IMR-90 (cell line): Measurements from ENCODE around the gene IKZF3. TPM values are rescaled to one million over a fixed set of nuclear protein-coding genes. Genes with fewer than 3 reads are reported as not detected.

Experiments
- ATAC-seq: fragments of 200-7000 bp; cut with Tn5 transposase; 2 replicates; pipeline ENCODE4 v1.9.1; 2020; ENCODE audit warnings: low read depth, mild to moderate bottlenecking, moderate library complexity
- BruUV-seq: library from RNA; stranded (reverse); fragments of 400-500 nt; replicated peaks from 2 replicates; lab custom pipeline; 2021; lab: Mats Ljungman, UMichigan
- CTCF ChIA-PET: fragments of 300-600 bp; formaldehyde crosslinking; extraction: SDS; loops from one replicate; lab custom pipeline; 2021; ENCODE audit warnings: antibody characterized with exemption; lab: Yijun Ruan, JAX
- POLR2A ChIA-PET: fragments of 300-600 bp; sonication (Branson Sonifier 250); formaldehyde crosslinking; loops from one replicate; lab custom pipeline; 2022; ENCODE audit warnings: antibody characterized with exemption; ENCODE audit not compliant: unreplicated experiment; lab: Charles Lee
- DNase-seq: peaks from one replicate; pipeline ENCODE4 v3.0.0; 2013
- H2AFZ ChIP-seq: replicated peaks from 2 replicates; pipeline ENCODE3; 2013; ENCODE audit warnings: low read length, mild to moderate bottlenecking; ENCODE audit not compliant: poor library complexity
- H2AK5ac ChIP-seq: 2 replicates; pipeline ENCODE4 v1.6.1; 2013; ENCODE audit warnings: low read depth, low read length, inconsistent platforms
- H2AK9ac ChIP-seq: replicated peaks from 2 replicates; pipeline ENCODE3; 2013; ENCODE audit warnings: mild to moderate bottlenecking, low read depth, low read length, moderate library complexity; ENCODE audit not compliant: poor library complexity
- H2BK120ac ChIP-seq: 2 replicates; pipeline ENCODE4 v1.6.1; 2013; ENCODE audit warnings: low read depth, low read length, inconsistent platforms
- H2BK15ac ChIP-seq: 3 replicates; pipeline ENCODE4 v1.6.1; 2013; ENCODE audit warnings: low read depth, low read length, inconsistent platforms
- H2BK20ac ChIP-seq: 2 replicates; pipeline ENCODE4 v1.6.1; 2013; ENCODE audit warnings: low read depth, mild to moderate bottlenecking, inconsistent platforms, low read length, moderate library complexity
- H2BK5ac ChIP-seq: 2 replicates; pipeline ENCODE4 v1.6.1; 2013; ENCODE audit warnings: mild to moderate bottlenecking, low read depth, low read length, inconsistent platforms; ENCODE audit not compliant: poor library complexity, severe bottlenecking
- H3K14ac ChIP-seq: replicated peaks from 2 replicates; pipeline ENCODE4 v1.6.1; 2013; ENCODE audit warnings: low read depth, low read length, inconsistent platforms
- H3K18ac ChIP-seq: 2 replicates; pipeline ENCODE4 v1.6.1; 2013; ENCODE audit warnings: low read depth, low read length, control low read depth
- H3K23ac ChIP-seq: 2 replicates; pipeline ENCODE4 v1.6.1; 2013; ENCODE audit warnings: low read depth, low read length, inconsistent platforms
- H3K27ac ChIP-seq: 2 replicates; pipeline ENCODE4 v1.5.1; 2013; ENCODE audit warnings: mild to moderate bottlenecking, control low read depth, low read length; ENCODE audit not compliant: insufficient read depth
- H3K27me3 ChIP-seq: 2 replicates; pipeline ENCODE4 v1.6.1; 2013; ENCODE audit warnings: low read length; ENCODE audit not compliant: control insufficient read depth, insufficient read depth
- H3K36me3 ChIP-seq: 2 replicates; pipeline ENCODE4 v1.6.1; 2013; ENCODE audit warnings: low read length, mixed read lengths; ENCODE audit not compliant: control insufficient read depth, insufficient read depth
- H3K4ac ChIP-seq: 2 replicates; pipeline ENCODE4 v1.6.1; 2013; ENCODE audit warnings: low read depth, low read length, inconsistent platforms
- H3K4me1 ChIP-seq: 2 replicates; pipeline ENCODE4 v1.6.1; 2013; ENCODE audit warnings: low read length, mixed read lengths; ENCODE audit not compliant: control insufficient read depth, insufficient read depth
- H3K4me2 ChIP-seq: 2 replicates; pipeline ENCODE4 v1.6.1; 2013; ENCODE audit warnings: low read depth, mild to moderate bottlenecking, control low read depth, low read length, moderate library complexity
- H3K4me3 ChIP-seq: 2 replicates; pipeline ENCODE4 v1.5.1; 2013; ENCODE audit warnings: low read depth, mild to moderate bottlenecking, control low read depth, low read length, moderate library complexity; ENCODE audit not compliant: insufficient read depth
- H3K56ac ChIP-seq: 2 replicates; pipeline ENCODE4 v1.6.1; 2013; ENCODE audit warnings: low read length, inconsistent platforms; ENCODE audit not compliant: insufficient read depth; ENCODE audit errors: extremely low read depth
- H3K79me1 ChIP-seq, 2 experiments: 2 replicates each; pipeline ENCODE4 v1.6.1; 2013; ENCODE audit warnings: low read length in 2 of 2, inconsistent platforms in 1 of 2, low read depth in 1 of 2
- H3K9ac ChIP-seq: 2 replicates; pipeline ENCODE4 v1.6.1; 2013; ENCODE audit warnings: low read depth, low read length, control low read depth
- H3K9me1 ChIP-seq: 2 replicates; pipeline ENCODE4 v1.6.1; 2013; ENCODE audit warnings: low read length, inconsistent platforms; ENCODE audit not compliant: insufficient read depth
- H3K9me3 ChIP-seq: 2 replicates; pipeline ENCODE4 v1.6.1; 2013; ENCODE audit warnings: low read length; ENCODE audit not compliant: control insufficient read depth, insufficient read depth
- H4K20me1 ChIP-seq: 2 replicates; pipeline ENCODE4 v1.6.1; 2013; ENCODE audit warnings: low read length, inconsistent platforms; ENCODE audit not compliant: insufficient read depth
- H4K5ac ChIP-seq: 2 replicates; pipeline ENCODE4 v1.6.1; 2013; ENCODE audit warnings: mild to moderate bottlenecking, low read depth, low read length, control low read depth
- H4K8ac ChIP-seq, 2 experiments: 2 replicates each; pipeline ENCODE4 v1.6.1; 2013; ENCODE audit warnings: low read depth in 2 of 2, low read length in 2 of 2, control low read depth in 1 of 2, inconsistent platforms in 1 of 2
- H4K91ac ChIP-seq: 2 replicates; pipeline ENCODE4 v1.6.1; 2013; ENCODE audit warnings: low read depth, low read length, inconsistent platforms; ENCODE audit not compliant: insufficient read depth
- BHLHE40 ChIP-seq: fragments of 150-350 bp; IDR thresholded peaks from 2 replicates; pipeline ENCODE4 v1.6.1; 2016; ENCODE audit warnings: mild to moderate bottlenecking, low read depth, low read length
- CEBPB ChIP-seq: IDR thresholded peaks from 2 replicates; pipeline ENCODE4 v1.6.1; 2012; ENCODE audit warnings: low read depth, low read length, improper control_type of control experiment
- CHD1 ChIP-seq: IDR thresholded peaks from 2 replicates; pipeline ENCODE4 v1.6.1; 2012; ENCODE audit warnings: low read depth, low read length, improper control_type of control experiment
- FOS ChIP-seq: fragments of 150-350 bp; IDR thresholded peaks from 2 replicates; pipeline ENCODE4 v1.6.1; 2016; ENCODE audit warnings: low read depth, low read length
- MAFK ChIP-seq: IDR thresholded peaks from 2 replicates; pipeline ENCODE4 v1.6.1; 2012; ENCODE audit warnings: low read depth, low read length, improper control_type of control experiment
- MAZ ChIP-seq: IDR thresholded peaks from 2 replicates; pipeline ENCODE4 v1.6.1; 2012; ENCODE audit warnings: low read depth, mild to moderate bottlenecking, low read length, improper control_type of control experiment, moderate library complexity, borderline replicate concordance
- MXI1 ChIP-seq: IDR thresholded peaks from 2 replicates; pipeline ENCODE4 v1.6.1; 2012; ENCODE audit warnings: low read depth, mild to moderate bottlenecking, low read length, moderate library complexity, borderline replicate concordance
- NFE2L2 ChIP-seq: fragments of 150-350 bp; IDR thresholded peaks from 2 replicates; pipeline ENCODE4 v1.6.1; 2016; ENCODE audit warnings: low read depth, mild to moderate bottlenecking, low read length
- POLR2A ChIP-seq: IDR thresholded peaks from 2 replicates; pipeline ENCODE4 v1.6.1; 2012; ENCODE audit warnings: mild to moderate bottlenecking, low read depth, low read length
- RAD21 ChIP-seq: IDR thresholded peaks from 2 replicates; pipeline ENCODE4 v1.6.1; 2012; ENCODE audit warnings: low read length, improper control_type of control experiment
- RCOR1 ChIP-seq: IDR thresholded peaks from 2 replicates; pipeline ENCODE4 v1.6.1; 2012; ENCODE audit warnings: mild to moderate bottlenecking, low read length, improper control_type of control experiment; ENCODE audit not compliant: insufficient replicate concordance
- RFX5 ChIP-seq: IDR thresholded peaks from 2 replicates; pipeline ENCODE4 v1.8.0; 2012; ENCODE audit warnings: low read depth, mild to moderate bottlenecking, low read length, moderate library complexity
- SMC3 ChIP-seq: fragments of 150-350 bp; IDR thresholded peaks from 2 replicates; pipeline ENCODE4 v1.6.1; 2016; ENCODE audit warnings: low read depth, mild to moderate bottlenecking, antibody characterized with exemption, low read length, moderate library complexity
- USF2 ChIP-seq: fragments of 150-350 bp; IDR thresholded peaks from 2 replicates; pipeline ENCODE4 v1.6.1; 2017; ENCODE audit warnings: mild to moderate bottlenecking, antibody characterized with exemption, low read length, low read depth
- WGBS, 2 experiments: methylation state at CpG; one replicate each; pipeline versions ENCODE4 v1.1.5 to v1.1.7; 2013; ENCODE audit warnings: missing lambda C conversion rate in 2 of 2; ENCODE audit not compliant: insufficient read length in 1 of 2; ENCODE audit errors: extremely low coverage in 2 of 2; 5-methylcytosine and 5-hydroxymethylcytosine counted together
- dilution Hi-C: fragments of 300-500 bp; cut with HindIII; formaldehyde crosslinking; loops from one replicate; pipeline ENCODE4 v1.14.3; 2018; ENCODE audit warnings: low sequenced_read_pairs; ENCODE audit not compliant: unreplicated experiment
- in situ Hi-C: fragments of 300-500 bp; cut with MboI; formaldehyde crosslinking; loops from 3 replicates; pipeline ENCODE4 v1.14.3; 2019; ENCODE audit warnings: low sequenced_read_pairs, inconsistent platforms, mixed read lengths
- intact Hi-C: fragments of 100-400 bp; cut with micrococcal nuclease; formaldehyde crosslinking; loops from 2 replicates; pipeline ENCODE4 v1.10.0; 2022
- polyA plus RNA-seq, 3 experiments: library from polyadenylated mRNA; depleted of rRNA; stranded (reverse); fragments of >200 nt; gene quantifications; 2 replicates each; pipeline ENCODE4 v1.2.3, GENCODE V29; 2012; ENCODE audit warnings: low replicate concordance in 1 of 3
- total RNA-seq: library from RNA; depleted of rRNA; stranded (reverse); fragments of >200 nt; gene quantifications from 2 replicates; pipeline ENCODE4 v1.2.3, GENCODE V29; 2012
- TF ChIP-seq, protein P1 (sequence below): conservative IDR thresholded peaks from 2 replicates; pipeline ENCODE4 v1.5.1; 2012; ENCODE audit warnings: mild to moderate bottlenecking, low read depth, low read length, improper control_type of control experiment
- TF ChIP-seq, protein P2 (sequence below): fragments of 150-350 bp; IDR thresholded peaks from 2 replicates; pipeline ENCODE4 v1.6.1; 2016; ENCODE audit warnings: low read depth, mild to moderate bottlenecking, low read length, moderate library complexity, borderline replicate concordance

The IKZF3 gene
- total and polyA plus RNA-seq, 2 of the 4 experiments (the other 2 are of a cell fraction) = not detected

GRCh38 chr17:39732586-39732985 is 131.5 kb downstream of the IKZF3 start:
- H3K4me3 ChIP-seq = no peak overlapping the region
- peaks cover 17% of the 10 kb centered on the region for H3K9me1 ChIP-seq
- H3K79me1 ChIP-seq = peaks cover 9 to 17% of the 10 kb centered on the region in 2 experiments
- H3K14ac ChIP-seq = no peak overlapping the region
- no peak for ATAC-seq
- no peak overlapping the region for H4K8ac ChIP-seq
- no peak overlapping the region for H2BK20ac ChIP-seq
- no CpG with 5 or more reads among the region's 3 CpGs for WGBS, 2 experiments
- DNase-seq = no peak
- no peaks in the 10 kb centered on the region; the same call in 1 of the 2 replicates for H4K20me1 ChIP-seq
- dilution Hi-C loops (no loop called here), intact Hi-C loops (no loop called here), in situ Hi-C loops (no loop called here)
- no peak overlapping the region for H2BK5ac ChIP-seq
- no peak overlapping the region for H2AK5ac ChIP-seq
- no peak overlapping the region for H3K56ac ChIP-seq
- H3K27me3 ChIP-seq = peaks cover 10% of the 10 kb centered on the region
- no peak overlapping the region for H4K91ac ChIP-seq
- peaks cover 5% of the 10 kb centered on the region; the same call in 1 of the 2 replicates for H3K4me1 ChIP-seq
- ChIA-PET POLR2A (no interaction called here), CTCF (interaction anchor here (0.7 to 1.0 kb wide), 2 partner anchors 12 to 16 kb away, joined by 3 read pairs; no protein-coding TSS in a partner anchor)
- no peak overlapping the region for H2BK15ac ChIP-seq
- H2AFZ ChIP-seq = no peak overlapping the region
- H3K18ac ChIP-seq = no peak overlapping the region
- H2BK120ac ChIP-seq = no peak overlapping the region
- no TSS peak for BruUV-seq
- H3K4me2 ChIP-seq = no peak overlapping the region
- H3K27ac ChIP-seq = no peak overlapping the region
- H3K36me3 ChIP-seq = peaks cover 18% of the 10 kb centered on the region
- no peak for TF ChIP-seq MAFK
- no peak for TF ChIP-seq POLR2A
- no peak for TF ChIP-seq CHD1
- TF ChIP-seq USF2 = no peak
- no peak for TF ChIP-seq RAD21
- TF ChIP-seq CEBPB = no peak
- no peak for TF ChIP-seq RCOR1
- TF ChIP-seq MXI1 = no peak
- TF ChIP-seq, protein P1, sequence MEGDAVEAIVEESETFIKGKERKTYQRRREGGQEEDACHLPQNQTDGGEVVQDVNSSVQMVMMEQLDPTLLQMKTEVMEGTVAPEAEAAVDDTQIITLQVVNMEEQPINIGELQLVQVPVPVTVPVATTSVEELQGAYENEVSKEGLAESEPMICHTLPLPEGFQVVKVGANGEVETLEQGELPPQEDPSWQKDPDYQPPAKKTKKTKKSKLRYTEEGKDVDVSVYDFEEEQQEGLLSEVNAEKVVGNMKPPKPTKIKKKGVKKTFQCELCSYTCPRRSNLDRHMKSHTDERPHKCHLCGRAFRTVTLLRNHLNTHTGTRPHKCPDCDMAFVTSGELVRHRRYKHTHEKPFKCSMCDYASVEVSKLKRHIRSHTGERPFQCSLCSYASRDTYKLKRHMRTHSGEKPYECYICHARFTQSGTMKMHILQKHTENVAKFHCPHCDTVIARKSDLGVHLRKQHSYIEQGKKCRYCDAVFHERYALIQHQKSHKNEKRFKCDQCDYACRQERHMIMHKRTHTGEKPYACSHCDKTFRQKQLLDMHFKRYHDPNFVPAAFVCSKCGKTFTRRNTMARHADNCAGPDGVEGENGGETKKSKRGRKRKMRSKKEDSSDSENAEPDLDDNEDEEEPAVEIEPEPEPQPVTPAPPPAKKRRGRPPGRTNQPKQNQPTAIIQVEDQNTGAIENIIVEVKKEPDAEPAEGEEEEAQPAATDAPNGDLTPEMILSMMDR = no peak
- TF ChIP-seq MAZ = no peak
- TF ChIP-seq NFE2L2 = no peak
- TF ChIP-seq, protein P2, sequence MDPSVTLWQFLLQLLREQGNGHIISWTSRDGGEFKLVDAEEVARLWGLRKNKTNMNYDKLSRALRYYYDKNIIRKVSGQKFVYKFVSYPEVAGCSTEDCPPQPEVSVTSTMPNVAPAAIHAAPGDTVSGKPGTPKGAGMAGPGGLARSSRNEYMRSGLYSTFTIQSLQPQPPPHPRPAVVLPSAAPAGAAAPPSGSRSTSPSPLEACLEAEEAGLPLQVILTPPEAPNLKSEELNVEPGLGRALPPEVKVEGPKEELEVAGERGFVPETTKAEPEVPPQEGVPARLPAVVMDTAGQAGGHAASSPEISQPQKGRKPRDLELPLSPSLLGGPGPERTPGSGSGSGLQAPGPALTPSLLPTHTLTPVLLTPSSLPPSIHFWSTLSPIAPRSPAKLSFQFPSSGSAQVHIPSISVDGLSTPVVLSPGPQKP = no peak
- no peak for TF ChIP-seq RFX5
- no peak for TF ChIP-seq BHLHE40
- no peak for TF ChIP-seq FOS
- TF ChIP-seq SMC3 = no peak
- H2AK9ac ChIP-seq = no peak overlapping the region
- no peaks in the 10 kb centered on the region for H3K9me3 ChIP-seq
- no peak overlapping the region for H3K9ac ChIP-seq
- no peak overlapping the region for H3K23ac ChIP-seq
- H3K4ac ChIP-seq = no peak overlapping the region
- H4K5ac ChIP-seq = no peak overlapping the region
